ENCODE measurements around the gene UTS2R.
"Not testable (repeated sequence)": the region's sequence is repeated elsewhere in the genome, so short reads cannot be mapped to it uniquely, and the experiment has no call there.

The UTS2R gene

DNA sequence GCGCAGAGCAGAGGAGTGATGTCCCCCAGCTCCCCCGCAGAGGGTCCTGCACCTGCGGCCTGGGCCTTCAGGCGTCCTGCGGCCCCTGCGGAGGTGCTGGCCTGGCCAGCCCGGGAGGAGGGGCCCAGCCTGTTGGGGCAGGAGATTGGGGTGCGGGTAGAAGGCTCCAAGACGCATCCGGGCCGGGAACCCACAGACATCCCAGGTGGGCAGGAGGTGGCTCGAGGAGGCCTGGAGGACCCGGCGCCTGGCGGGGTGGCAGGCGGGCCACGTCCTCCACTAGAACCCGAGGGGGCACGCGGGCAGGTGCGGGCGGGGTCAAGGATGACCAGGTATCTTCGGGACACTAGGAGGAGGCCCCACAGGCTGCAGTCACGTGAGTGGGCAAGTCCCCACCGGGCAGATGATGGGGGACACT lies 37.4 kb upstream of the UTS2R start:
- no peak for DNase-seq (ENCODE audit: low read depth)

DNA sequence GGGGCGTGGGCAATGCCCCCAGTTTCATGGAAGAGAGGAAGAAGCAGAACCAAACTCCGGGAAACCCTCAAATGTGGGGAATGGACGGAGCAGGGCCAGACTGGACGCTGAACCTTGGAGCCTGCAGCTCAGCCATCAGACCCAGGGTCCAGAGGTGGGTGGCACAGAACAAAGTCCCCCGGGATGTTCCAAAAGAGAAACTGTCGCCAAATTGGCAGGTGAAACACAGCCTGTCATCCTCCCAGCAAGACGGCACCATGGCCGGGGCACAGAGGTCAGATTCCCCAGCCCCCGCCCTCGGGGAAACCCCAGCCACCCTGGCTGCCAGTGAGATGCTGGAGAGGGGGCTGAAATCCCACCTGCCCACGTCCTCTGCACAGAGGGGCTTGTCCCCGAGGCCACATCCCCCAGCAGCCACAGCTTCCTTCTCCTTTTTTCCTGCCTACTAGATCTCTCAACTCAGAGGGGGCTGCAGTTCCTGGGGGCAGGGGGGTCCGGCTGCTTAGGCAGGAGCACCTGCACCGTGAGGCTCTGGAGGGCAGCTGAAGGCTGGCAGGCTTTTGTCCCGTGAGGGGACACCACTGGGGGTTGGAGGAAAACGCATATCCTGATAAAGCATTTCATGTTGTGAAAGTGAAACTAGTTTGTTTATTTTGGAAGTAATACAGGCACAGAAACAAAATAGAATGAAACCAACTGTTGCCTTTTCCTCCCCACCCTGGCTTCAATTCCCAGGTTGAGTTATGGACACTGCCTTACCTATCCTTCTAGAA lies 36.8 kb upstream of the UTS2R start:
- DNase-seq (ENCODE audit: low read depth), result no peak

DNA sequence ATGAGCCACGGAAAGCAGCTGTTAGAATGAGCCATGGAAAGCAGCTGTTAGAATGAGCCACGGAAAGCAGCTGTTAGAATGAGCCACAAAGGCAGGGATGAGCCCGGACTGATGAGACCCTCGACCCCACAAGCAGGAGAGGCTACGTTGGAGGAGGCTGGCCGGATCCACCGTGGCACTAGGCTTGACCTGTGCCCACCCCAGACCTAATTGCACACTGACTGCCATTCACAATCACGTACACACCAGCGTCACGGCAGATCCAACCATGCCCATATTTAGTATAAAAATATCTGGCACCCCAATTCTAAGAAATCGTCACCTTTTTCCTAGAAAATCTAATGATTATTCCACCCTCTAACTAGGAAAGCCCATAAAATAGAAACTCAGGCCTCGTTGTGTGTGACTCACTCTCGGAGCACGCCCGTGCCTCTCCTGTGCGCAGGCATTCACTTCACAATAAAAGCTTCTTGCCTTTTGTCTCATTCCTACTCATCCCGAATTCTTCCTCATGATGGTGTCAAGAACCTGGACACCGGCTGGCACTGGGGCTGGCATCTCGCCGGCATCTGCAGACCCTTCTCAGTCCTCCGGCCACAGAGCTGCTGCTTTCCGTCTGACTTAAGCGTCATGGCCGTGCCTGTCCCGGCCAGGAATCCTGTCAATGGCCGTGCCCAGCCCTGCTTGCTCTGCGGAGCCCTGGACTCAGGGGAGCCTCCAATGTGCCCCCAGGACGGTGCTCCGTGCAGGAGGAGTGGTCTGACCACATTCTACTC lies 32.5 kb upstream of the UTS2R start:
- DNase-seq (ENCODE audit: low read depth), result no peak

DNA sequence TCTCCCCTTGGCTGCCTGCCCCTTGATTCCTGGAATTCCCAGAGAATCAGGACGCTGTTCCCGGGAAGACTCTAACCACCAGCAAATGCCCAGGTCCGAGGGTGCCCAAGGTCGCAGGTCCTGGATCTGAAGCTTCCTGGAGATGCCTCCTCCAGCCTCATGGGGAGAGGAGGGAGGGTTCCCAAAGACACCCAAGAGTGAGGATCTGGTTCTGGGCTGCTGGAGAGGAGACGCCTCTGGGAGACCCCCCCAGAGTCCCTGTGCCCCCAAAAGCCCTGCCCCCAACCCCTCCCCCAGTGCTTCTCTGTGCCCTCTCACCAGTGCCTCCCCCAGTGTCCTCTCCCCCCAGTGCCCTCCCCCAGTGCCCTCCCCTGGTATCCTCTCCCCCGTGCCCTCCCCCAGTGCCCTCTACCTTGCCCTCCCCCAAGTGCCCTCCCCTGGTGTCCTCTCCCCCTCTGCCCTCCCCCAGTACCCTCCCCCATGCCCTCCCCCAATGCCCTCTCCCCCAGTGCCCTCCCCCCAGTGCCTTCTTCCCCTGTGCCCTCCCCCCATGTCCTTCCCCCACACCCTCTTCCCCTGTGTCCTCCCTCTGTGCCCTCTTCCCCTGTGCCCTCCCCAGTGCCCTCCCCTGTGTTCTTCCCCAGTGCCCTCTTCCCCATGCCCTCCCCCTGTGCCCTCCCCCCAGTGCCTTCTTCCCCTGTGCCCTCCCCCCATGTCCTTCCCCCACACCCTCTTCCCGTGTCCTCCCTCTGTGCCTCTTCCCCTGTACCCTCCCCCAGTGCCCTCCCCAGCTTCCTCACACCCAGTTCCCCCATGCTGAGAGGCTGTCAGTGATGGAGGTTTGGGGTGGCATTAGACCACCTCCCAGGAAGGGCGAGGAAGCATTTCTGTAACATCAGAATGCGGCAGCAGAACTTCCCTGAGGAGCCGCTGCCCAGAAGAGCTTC lies 31.7 kb upstream of the UTS2R start:
- no peak for DNase-seq (ENCODE audit: low read depth)

DNA sequence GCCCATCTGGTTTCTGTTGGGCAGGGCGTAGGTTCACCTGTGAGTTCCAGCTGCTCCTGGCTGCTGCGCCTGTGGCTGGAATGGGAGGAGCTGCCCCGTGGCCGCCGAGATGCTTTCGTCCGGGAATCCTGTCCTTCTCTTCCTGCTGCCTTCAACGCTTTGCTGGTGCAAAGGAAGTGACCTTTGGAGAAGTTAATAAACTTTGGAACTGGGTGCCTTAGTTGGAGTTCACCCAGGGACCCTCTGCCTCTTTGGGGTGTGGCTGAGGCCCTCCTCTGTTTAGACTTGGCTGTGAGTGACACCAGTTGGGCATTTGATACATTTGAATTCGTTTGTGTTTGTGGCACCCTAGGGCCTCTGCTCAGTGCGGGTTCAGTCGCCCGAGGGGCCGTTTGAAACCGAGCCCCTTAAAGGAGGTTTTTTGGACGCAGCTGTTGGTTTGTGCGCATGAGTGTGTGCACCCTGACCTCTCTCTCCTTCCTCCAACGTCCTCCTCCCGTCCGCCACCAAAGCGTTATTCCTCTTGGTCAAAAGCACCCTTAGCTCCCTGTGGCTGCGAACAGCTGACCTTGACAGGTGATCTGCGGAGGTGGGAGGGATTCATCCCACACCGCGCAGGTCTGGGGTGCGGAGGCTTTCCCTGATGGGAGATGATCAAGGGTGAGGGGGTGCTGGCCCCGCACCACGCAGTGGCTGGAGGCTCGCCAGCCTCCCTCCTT lies 29.0 kb upstream of the UTS2R start:
- no peak for DNase-seq (ENCODE audit: low read depth)

DNA sequence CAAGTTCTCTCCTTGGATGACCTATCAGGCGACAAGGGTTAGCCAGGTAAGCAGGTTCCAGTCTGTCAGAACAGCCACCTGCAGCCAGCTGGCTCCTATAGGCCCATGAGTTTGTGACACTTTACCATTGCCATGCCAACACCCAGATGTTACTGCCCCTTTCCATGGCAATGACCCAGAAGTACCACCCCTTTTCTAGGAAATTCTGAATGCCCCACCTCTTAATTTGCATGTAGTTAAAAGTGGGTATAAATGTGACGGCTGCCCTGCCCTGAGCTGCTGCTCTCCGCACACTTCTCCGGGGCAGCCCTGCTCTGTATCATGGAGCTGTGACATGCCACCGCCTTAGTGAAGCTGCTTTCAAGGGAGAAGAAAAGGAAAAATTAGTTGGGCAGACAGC lies 28.0 kb upstream of the UTS2R start:
- DNase-seq (ENCODE audit: low read depth), result no peak

DNA sequence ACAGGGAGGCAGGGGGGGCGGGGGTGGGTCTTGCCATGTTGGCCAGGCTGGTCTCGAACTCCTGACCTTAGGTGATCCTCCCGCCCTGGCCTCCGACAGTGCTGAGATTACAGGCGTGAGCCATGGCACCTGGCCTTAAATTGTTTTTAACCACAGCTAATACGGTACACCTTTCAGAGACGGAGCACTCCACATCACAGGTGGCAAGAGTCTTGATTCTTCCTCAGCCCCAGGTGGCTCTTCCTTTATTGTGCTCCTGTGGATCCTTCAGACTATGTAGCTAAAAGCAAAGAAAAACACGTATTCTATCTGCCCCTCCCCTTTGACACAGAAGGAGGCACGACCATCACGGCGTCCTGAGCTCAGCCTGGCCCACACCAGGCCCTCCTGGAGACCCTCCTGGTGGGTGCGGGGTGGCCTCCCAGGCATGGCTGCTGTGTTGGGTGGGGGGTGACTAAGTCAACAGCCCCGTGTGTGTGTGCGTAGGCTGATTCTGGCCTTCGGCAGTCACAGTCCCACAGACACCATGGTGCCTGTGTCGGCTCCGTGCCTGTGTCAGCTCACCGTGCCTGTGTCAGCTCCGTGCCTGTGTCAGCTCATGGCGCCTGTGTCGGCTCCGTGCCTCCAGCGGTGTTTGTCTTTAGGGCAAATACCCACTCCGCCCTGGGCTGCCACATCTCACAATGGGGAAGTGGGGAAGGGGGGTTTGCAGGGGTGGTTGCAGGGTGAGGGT lies 27.2 kb upstream of the UTS2R start:
- DNase-seq (ENCODE audit: low read depth), result no peak

DNA sequence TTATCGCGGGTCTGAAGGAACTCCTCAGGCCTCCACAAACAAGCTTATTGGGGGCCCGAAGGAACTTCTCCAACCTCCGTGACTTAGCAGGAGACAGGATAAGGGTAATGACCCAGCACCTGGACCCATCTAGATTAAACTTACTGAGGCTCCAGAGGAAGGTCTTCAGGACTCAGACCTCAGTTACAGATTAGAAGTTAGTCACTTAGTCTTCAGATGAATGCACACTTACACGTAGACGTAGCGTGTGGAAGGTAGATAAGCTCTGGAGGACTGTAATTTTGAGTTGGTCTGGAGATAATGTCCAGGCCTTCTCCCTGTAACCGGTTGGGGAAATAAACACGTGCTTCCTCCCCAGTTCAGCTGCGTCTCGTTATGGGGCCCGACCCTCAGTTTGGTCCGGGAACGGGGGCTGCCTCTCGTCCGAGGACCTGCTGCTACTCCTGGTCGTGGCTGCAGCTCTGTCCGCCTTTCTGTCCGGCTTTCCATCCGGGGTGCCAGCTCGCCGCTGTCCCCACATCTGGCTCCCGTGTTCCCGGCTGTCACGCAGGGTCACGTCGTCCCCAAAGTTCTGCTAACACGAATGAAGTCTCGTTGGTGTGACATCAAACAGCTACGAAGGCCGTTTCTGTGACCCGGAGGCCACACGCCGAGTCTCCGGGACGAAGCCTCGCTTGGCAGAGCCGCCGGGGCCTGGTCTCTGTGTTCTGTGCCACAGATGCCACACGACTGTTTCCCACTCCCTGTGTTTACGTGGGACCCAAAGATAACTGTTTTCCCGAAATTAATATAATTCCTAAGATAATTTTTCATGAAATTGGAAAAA lies 26.2 kb upstream of the UTS2R start:
- DNase-seq (ENCODE audit: low read depth), result no peak

DNA sequence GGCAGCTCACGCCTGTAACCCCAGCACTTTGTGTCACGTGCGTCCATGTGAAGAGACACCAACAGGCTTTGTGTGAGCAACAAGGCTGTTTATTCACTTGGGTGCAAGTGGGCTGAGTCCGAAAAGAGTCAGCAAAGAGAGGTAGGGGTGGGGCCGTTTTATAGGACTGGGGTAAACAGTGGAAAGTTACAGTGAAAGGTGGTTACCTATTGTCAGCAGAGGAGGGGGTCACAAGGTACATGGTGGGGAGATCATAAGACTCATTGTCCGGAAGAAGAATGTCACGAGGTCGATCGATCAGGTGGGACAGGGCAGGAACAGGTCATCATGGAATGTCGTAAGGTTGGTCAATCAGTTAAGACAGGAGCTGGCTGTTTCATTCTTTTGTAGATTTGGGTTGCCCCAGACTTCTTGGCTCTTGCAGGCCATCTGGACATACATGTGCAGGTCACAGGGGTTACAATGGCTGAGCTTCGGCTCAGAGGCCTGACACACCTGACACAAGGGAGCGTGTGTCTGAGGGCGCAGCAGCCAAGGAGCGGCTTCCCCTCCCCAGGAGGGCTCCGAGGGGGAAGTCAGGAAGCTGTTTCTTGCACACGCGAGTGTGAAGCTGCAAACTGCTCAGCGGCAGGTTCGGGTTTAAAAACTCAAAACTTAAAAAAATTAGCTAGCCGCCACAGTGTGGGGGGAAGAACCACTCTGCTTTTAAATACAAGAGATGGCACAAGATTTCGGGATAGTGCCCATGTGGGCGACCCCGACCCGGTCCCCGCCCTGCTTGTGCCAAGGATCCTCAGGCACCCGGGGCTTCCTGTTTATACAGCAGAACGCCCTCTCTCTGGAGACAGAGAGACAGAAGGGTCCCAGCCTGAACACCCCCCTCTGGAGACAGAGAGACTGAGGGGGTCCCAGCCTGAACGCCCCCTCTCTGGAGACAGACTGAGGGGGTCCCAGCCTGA lies 24.9 kb upstream of the UTS2R start:
- no peak for DNase-seq (ENCODE audit: low read depth)

DNA sequence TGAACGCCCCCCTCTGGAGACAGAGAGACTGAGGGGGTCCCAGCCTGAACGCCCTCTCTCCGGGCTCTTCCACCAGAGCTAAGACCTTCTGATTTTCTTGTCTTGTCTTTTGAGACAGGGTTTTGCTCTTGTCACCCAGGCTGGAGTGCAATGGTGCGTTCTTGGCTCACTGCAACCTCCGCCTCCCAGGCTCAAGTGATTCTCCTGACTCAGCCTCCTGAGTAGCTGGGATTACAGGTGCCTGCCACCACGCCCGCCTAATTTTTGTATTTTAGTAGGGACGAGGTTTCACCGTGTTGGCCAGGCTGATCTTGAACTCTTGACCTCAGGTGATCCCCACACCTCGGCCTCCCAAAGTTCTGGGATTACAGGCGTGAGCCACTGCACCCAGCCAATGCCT lies 23.6 kb upstream of the UTS2R start:
- DNase-seq (ENCODE audit: low read depth), result not testable (repeated sequence)

DNA sequence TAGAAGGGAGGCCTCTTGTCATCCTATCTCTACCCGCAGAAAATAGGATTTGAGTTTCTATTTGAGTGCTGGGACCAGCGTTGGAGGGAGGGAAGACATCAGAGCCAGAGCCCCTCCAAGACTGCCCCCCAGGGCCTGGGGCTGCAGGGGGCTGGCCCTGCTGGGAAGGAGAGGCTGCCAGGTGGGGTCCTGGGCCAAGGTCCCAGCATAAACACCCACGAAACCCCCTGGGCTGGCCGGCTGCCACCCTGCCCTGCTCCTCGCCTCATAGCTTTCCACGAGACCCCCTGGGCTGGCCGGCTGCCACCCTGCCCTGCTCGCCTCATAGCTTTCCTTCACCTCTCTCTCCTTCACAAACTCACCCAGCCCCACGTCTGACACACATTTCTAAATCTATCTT lies 23.1 kb upstream of the UTS2R start:
- no peak for DNase-seq (ENCODE audit: low read depth)

DNA sequence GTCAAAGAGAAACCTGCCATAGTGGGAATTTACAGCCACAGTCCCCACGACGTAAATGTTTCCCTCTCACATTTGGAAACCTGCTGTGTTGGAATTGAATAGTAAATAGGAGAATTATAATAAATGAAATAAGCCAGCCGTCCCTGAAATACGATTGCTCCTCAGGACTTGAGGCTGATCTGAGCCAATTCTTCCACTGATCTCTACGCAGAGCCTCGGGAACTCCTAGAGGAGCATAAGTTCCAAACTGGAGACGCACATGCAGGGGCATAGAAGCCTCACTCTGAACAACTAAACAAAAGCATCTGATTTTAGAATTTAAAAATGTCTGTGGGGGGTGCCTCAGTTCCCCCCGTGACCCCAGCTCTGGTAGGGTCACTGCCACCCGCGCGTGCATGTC lies 22.7 kb upstream of the UTS2R start:
- DNase-seq (ENCODE audit: low read depth), result no peak

DNA sequence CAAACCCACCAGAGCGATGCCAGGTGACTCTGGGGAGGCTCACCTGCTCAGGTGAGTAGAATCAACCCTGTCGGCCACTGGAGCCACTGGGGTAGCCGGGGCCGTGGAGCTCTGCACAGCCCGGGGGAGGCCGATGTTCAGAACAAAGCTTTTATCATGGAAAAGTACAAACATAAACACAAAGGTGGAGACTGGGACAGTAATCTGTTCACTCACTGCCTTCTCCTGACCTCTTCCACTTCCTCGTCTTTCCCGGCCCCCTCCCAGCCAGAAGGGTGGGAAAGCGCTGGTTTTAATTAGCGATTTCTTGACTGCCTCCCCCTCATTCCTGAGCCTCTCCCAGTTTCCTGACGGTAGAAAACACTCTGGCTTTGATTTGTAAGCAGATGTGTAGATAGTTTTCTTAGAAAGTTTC lies 22.3 kb upstream of the UTS2R start:
- no peak for DNase-seq (ENCODE audit: low read depth)

DNA sequence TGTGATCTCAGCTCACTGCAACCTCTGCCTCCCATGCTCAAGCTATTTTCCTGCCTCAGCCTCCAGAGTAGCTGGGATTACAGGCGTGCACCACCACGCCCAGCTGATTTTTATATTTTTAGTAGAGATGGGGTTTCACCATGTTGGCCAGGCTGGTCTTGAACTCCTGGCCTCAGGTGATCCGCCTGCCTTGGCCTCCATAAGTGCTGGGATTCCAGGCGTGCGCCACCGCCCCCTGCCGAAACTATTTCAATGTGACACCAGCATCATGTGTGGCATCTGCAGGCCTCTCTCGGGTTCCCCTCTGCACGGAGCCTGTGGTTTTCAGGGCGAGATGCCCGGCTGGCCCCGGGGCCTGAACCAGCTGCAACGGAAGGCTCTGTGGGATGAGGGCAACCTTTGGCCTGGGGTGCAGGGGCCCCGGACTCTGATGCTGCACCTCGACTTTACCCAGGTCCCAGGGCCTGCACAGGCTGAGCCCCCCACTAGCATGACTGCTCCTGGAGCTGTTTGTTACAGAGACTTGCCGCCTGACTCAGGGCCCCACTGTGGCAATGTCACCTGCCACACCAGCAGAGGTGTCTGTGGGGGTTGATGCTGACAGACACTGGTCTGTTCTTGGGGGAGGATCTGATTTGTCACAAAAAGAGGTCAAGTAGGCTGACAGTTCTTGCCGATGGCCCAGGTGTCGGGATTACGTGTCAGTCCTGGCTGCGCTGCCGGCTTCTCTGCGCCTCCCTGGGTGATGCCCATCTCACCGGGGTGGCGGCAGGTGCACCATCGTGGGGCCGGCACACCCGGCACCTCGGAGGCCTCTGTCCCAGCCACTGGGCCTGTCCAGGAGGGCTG lies 21.2 kb upstream of the UTS2R start:
- DNase-seq (ENCODE audit: low read depth), result no peak

DNA sequence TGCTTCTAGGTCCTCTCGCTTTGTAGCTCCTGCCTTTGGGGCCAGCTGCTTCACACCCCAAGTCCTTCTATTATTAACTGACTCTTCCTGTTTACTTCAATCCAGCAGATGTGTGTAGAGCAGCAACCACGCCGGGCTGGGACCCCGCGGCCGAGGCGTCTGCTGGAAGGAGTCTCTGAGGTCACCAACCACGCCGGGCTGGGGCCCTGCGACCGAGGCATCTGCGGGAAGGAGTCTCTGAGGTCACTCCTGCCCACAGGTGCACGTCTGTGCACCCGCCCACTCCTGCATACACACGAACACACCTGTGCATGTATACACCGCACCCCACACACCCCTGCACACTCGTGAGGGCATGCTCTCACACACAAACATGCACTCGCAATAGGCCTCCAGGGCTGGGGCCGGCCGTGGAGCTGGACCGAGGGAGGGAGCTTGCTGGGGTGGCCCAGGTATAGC lies 20.3 kb upstream of the UTS2R start:
- DNase-seq (ENCODE audit: low read depth), result no peak

DNA sequence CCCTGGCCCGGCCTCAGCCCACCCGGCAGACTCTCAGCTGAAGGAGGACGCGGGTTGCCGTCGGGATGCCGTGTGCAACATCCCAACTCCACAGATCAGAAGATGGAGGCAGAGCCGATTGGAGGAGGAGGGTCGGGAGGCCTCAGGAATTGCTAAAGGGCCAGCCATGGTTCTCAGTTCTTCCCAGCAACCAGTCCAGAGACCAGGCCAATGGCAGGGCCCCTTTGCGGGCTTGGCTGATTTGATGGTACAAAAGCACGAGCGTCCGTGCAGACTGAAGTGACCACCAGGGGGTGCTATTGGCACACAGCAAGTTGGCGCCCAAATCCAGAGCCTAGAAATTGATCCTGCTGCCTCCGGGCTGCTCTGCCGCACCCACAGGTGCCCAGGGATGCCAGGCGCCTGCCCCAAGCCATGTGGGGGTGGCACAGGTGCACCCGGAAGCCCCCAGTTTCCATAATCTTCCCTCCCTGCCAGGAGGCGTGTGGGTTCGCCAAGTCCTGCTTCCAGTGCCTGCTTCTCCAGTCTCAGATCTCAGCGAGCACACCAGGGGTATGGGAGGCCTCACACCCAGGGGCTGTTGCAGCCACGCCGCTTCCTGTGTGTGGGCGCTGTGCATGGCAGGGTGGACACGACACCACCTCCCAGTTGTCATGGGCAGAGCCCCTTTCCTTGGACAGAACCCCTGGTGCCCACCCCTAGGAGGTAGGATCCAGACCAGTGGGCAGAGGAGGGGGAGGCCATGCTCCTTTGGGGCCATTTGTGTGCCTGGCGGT lies 19.7 kb upstream of the UTS2R start:
- DNase-seq (ENCODE audit: low read depth), result peak; percentile 74

DNA sequence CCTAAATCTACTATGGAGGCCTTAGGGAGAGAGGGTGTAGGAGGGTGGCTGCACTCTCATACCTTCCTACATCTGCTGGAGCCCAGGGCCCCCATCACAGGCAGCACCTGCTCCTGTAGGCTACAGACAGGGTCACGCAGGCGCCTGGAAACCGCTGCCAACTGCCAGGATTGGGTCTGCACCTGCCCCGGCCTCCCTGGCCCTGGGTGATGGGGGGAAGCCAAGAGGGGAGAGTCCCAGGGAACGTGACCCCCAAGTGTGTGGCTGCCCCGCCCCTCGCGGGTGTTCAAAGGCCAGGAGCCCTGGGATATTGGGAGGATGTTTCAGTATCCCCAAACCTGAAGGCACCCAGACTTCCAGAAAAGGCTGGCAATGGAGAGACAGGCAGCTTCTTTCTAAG lies 18.1 kb upstream of the UTS2R start:
- DNase-seq (ENCODE audit: low read depth), result no peak
